GM18951 (cell line): ENCODE data around the gene CEP85.
"Not testable (repeated sequence)": the region's sequence is repeated elsewhere in the genome, so short reads cannot be mapped to it uniquely, and the experiment has no call there.

Experiments
- POLR2A ChIP-seq: IDR thresholded peaks from 4 replicates; pipeline ENCODE4 v1.6.1; 2011; ENCODE audit warnings: mild to moderate bottlenecking; ENCODE audit not compliant: insufficient read length, insufficient read depth; ENCODE audit errors: extremely low read depth
- in situ Hi-C: fragments of 300-500 bp; cut with MboI; formaldehyde crosslinking; loops from one replicate; pipeline ENCODE4 v1.12.0; 2022; ENCODE audit warnings: low sequenced_read_pairs, mixed read lengths, inconsistent platforms; ENCODE audit not compliant: unreplicated experiment

The CEP85 gene

DNA sequence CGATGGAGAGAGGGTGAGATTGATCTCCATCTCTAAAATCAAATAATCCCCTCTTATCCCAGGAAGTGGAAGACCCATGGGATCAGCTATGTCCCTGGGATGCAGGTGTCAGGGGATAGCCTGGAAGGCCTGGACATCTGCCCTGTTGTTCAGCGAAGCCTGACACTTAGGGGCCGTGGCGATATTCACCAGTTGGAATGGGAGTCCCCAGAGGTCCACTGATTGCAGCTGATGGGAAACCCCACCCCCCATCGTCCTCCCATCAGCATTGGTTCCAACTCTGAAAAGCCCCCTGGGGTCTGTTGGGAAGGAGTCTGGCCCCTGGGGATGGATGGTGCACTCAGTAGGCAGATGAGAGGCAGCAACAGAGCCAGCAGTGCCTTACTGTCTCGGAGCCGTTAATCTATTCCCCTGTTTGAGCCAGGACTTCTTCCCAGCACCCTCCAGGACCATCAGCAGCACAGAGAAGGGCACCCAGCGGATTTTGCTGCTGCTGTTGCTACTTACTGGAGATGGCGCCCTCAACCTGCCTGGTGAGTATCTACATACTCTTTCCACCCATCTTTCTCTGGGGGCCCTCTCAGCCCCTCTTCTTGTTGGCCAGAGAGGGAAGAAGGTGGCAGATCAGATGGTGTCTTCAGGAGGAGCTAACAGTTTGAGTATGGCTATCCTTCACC is 30.2 kb upstream of the CEP85 start:
- TF ChIP-seq POLR2A: no peak
- in situ Hi-C loops: no loop called here

DNA sequence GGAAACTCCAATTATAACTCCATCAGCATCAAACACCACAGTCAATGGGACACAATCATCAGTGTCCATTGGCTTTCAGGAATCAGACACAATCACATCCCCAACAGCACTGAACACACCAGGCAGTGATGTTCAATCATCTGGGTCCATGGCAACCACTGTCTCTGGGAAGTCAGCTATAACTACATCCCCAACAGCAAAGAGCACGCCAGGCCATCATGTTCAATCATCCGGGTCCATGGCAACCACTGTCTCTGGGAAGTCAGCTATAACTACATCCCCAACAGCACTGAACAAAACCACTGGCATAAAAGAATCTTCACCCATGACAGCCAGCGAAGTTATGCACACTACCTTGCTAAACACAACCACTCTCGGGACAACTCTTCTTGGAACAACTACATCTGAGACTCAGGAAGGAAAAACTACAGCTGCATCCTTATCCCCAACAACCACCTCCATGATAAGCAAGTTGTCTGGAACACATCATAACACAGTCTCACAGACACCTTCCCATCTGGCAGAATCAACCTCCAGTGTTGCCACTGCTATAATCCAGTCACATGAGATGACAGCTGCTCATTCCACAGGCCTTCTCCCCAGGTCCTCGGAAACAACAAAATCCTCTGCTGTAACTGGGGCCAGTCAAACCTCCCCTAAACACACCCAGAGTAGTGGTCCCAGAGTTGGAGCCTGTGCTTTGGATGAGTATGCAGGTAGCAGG is 23.7 kb upstream of the CEP85 start:
- in situ Hi-C loops: no loop called here

DNA sequence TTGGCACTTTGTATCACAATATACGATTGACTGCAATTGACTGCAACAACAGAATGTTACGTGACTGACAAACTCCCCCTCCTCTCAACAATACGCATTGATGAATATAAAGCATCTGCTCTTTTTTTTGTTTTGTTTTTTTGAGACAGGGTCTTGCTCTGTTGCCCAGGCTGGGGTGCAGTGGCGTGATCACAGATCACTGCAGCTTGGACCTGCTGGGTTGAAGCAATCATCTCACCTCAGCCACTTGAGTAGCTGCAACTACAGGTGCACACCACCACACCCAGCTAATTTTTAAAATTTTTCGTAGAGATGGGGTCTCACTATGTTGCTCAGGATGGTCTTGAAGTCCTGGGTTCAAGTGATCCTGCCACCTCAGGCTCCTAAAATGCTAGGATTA is 21.3 kb upstream of the CEP85 start:
- in situ Hi-C loops: no loop called here
- no peak for TF ChIP-seq POLR2A

More for the DNA sequence above, 23.7 kb upstream of the CEP85 start:
- no peak for TF ChIP-seq POLR2A

DNA sequence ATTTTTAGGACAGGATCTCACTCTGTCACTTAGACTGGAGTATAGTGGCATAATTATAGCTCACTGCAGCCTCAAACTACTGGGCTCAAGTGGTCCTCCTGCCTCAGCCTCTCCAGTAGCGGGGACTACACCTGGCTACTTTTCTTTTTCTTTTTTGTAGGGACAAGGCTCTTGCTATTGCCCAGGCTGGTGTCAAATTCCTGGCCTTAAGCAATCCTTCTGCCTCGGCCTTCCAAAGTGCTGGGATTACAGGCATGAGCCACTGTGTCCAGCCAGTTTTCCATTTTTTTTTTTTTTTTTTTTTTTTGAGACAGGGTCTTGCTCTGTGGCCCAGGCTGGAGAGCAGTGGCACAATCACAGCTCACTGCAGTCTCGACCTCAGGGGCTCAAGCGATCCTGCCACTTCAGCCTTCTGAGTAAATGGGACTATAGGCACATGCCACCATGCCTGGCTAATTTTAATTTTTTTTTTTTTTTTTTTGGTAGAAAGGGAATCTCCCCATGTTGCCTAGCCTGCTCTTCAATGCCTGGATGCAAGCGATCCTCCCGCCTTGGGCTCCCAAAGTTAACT is 20.6 kb upstream of the CEP85 start:
- in situ Hi-C loops: no loop called here
- TF ChIP-seq POLR2A: no peak

DNA sequence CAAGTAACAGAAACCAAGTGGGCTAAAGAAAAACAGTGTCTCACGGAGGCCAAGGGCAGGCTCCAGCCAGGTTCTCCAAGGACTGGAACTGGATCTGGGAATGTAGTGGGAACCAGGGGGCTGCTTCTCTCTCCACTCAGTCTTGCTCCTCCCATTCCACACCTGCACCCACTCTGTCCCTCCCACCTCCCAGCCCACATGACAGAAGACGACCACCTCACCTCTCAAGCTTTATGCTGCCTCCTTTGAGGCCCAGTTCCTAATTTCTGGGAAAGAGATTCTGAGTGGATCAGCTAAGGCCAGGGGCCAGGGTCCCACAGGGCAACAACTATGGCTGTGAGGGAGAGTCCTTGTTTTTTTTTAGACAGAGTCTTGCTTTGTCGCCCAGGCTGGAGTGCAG is 18.8 kb upstream of the CEP85 start:
- no peak for TF ChIP-seq POLR2A
- in situ Hi-C loops: no loop called here

DNA sequence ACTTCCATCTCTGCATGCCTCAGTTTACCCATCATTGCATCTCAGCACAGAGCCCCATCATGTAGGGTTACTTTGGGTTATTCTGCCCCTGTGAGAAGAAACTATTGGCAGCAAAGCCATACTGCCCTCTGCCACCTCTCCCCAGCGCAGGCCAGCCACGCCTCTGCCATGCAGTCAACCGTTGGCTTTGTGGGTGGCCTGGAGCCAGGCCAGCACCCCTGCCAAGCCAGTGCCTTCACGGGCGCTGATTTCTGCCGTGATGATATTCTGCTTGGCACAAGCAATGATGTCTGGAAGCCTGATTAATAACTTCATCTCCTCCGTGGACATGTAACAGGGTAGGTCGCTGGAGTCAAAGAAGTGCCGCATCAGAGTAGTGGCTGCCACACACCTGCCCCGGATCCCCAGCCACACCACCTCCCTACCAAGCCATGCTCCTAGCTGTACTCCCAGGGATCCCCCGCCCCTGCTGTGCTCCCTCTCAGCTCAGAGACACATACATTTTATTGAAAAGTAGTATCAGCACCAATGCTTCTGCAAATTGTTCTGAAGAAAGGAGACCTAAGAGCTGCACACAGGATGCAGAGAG is 15.0 kb upstream of the CEP85 start:
- in situ Hi-C loops: no loop called here
- TF ChIP-seq POLR2A: no peak

DNA sequence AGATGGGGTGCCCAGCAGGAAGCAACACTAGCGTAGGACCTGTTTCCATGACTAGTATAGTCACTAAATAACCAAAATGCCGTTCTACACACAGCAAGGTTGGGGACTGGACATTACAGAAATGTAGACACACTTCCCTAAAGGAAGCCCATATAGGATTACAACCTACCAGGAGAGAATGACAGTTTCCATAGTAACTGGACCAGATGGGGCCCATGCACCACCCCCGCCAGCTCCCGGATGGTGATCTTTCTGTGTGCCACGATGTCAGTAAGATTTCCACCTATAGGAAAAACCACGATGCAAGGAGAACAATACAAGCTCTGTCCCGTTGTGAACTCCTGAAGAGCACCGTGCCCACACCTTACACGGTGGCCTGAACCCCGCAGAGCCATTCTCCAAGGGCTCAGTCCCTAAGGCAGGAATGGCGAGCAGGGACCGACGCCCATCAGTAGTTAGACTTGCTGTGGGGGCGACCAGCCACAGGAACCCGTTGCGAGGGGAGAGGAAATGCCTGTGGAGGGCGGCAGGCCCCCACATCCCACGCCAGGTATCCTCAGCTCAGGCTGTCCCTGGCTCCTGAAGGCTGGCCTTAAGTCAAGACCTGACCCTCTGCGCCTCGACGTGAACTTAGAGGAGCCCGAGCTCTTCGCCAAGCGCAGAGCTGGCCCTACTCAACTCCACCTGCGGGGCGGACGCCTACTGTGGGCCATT is 13.6 kb upstream of the CEP85 start:
- TF ChIP-seq POLR2A: no peak
- in situ Hi-C loops: no loop called here

DNA sequence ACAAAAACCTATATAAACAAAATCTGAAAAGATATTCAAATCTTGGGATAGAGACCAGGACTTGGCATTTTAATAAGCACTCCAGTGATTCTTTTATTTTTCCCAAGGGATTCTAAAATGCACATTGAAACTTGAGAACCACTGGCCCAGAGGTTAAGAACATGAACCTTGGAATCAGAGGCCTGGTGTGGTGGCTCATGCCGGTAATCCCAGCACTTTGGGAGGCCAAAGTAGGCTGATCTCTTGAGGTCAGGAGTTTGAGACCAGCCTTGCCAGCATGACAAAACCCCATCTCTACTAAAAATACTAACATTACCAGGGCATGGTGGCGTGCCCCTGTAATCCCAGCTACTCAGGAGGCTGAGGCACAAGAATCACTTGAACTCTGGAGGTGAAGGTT is 12.9 kb upstream of the CEP85 start:
- in situ Hi-C loops: no loop called here
- no peak for TF ChIP-seq POLR2A

DNA sequence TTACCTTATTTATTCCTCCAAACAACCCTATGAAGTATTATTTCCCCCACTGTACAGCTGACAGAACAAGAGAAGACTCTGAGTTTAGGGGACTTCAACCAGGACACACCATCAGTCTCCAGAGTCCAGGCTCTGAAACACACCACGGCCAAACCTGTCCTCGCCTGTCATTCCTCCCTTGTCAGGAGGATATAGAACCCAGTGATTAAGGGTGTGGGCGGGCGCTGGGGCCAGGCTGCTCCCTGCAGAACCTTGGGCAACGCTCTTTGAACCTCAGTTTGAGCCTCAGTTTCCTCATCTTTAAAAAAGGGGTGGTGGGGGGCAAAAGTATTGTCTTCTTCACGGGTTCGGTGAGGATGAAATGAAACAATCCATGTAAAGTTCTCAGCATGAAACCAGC is 9.4 kb upstream of the CEP85 start:
- in situ Hi-C loops: no loop called here
- TF ChIP-seq POLR2A: no peak

DNA sequence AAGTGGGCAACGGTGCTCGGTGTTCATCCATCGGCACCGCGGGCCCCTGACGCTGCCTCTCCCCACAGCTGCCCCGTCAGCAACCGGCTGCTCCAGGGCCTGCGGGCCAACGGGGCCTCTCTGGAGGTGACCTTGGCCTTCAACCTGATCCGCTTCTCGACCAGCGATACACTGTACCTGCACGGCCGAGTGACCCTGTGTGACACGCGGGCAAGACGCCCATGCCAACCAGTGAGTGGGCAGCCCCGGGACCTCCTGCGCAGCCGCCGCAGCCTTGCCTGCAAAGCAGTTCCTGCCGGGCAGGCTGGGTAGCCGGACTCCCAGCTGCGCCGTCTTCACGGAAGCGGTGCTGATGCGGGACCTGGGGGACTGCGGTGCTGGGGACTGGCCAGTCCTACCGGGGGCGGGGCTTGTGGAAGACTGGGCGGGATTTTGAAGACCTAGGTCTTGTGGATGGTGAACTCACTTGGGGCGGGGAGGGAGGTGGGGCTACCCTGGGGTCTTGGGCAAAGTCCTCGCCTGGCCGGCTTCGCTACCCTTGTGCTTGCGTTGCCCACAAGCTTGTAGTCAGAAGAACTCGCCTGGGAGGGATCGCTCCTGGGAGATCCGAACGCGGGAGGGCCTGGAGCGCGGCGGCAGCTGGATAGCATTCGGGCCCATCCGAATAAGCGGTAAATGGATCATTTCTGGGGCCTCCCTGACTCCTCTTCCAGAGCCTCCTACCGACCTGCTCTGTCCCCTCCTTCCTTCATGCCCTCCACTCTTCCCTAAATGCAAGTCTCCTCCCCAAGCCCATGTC is 8.8 kb upstream of the CEP85 start:
- no peak for TF ChIP-seq POLR2A

DNA sequence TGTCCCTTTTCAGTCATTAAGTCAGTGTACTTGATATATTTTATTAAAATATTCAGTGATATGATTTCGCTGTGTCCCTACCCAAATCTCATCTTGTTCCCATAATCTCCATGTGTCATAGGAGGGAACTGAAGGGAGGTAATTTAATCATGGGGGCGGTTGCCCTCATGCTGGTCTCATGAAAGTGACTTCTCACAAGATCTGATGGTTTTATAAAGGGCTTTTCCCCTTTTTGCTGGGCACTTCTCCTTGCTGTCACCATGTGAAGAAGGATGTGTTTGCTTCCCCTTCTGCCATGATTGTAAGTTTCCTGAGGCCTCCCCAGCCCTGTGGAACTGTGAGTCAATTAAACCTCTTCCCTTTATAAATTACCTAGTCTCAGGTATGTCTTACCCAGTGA is 3.3 kb upstream of the CEP85 start:
- in situ Hi-C loops: not testable (repeated sequence)

More for the DNA sequence above, 8.8 kb upstream of the CEP85 start:
- in situ Hi-C loops: no loop called here

DNA sequence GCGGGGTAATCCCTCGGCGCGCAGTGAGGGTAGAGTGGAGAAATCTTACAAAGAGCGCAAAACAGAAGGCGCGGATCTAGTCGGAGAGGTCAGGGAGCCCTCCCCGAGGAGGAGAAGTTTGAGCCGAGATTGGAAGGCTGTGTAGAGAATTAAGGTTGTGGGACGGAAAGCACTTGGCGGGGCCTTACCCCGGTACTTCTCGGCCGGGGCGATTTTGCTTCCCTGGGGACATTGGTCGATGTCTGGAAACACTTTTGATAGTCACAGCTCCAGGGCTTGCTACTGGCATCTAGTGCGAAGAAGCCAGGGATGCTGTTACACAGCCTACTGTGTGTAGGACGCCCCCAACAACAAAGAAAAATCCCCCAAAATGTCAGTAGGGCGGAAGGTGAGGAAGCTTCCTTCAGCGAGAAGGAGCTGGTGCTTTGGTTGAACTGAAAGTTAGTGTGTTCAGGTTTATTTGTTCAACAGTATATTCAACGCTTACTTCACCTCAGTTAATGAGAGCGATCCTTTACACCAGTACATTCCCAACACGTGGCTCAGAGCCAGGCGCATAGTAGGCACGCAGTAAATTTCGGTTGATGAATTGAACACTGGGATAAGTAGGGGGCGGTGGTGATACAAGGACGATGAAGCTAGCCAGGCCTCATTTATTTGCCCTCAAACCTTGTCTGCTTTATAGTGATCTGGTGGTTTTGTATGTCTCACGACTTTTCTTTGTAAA is 807 bp downstream of the CEP85 start:
- in situ Hi-C loops: no loop called here
- TF ChIP-seq POLR2A: no peak
